Chondrocyte (in vitro differentiated cells): ENCODE results near the gene SLIT1. TPM values are rescaled to one million over a fixed set of nuclear protein-coding genes. Genes with fewer than 3 reads are reported as not detected.

Experiments used
- DNase-seq: peaks from one replicate; pipeline ENCODE4 v3.0.0; 2021; ENCODE audit warnings: mixed read lengths, low spot score
- H3K27ac Mint-ChIP-seq: one replicate; pipeline ENCODE4 v1.8.0; 2021; ENCODE audit warnings: mild to moderate bottlenecking, moderate library complexity, mixed read lengths; ENCODE audit not compliant: unreplicated experiment
- H3K27me3 Mint-ChIP-seq: 2 replicates; pipeline ENCODE4 v1.8.0; 2021; ENCODE audit warnings: low read depth, mixed read lengths
- H3K36me3 Mint-ChIP-seq: 2 replicates; pipeline ENCODE4 v1.8.0; 2021; ENCODE audit warnings: low read depth, mixed read lengths
- H3K4me1 Mint-ChIP-seq: 2 replicates; pipeline ENCODE4 v1.8.0; 2021; ENCODE audit warnings: low read depth, mild to moderate bottlenecking, mixed read lengths
- H3K4me3 Mint-ChIP-seq: one replicate; pipeline ENCODE4 v1.8.0; 2021; ENCODE audit warnings: mild to moderate bottlenecking, moderate library complexity, mixed read lengths; ENCODE audit not compliant: unreplicated experiment
- H3K9me3 Mint-ChIP-seq: 2 replicates; pipeline ENCODE4 v1.8.0; 2021; ENCODE audit warnings: low read depth, mixed read lengths
- total RNA-seq: library from RNA; stranded (reverse); gene quantifications from 3 replicates; pipeline ENCODE4 v1.2.1, GENCODE V29; 2021
- TF ChIP-seq, protein P1 (sequence below): fragments of 200-600 bp; sonication (generic); IDR thresholded peaks from 2 replicates; pipeline ENCODE4 v1.5.0; 2021; ENCODE audit warnings: antibody characterized with exemption, mild to moderate bottlenecking, moderate library complexity

Gene SLIT1
- total RNA-seq, 1 donor from 2014 or later, result not detected

DNA sequence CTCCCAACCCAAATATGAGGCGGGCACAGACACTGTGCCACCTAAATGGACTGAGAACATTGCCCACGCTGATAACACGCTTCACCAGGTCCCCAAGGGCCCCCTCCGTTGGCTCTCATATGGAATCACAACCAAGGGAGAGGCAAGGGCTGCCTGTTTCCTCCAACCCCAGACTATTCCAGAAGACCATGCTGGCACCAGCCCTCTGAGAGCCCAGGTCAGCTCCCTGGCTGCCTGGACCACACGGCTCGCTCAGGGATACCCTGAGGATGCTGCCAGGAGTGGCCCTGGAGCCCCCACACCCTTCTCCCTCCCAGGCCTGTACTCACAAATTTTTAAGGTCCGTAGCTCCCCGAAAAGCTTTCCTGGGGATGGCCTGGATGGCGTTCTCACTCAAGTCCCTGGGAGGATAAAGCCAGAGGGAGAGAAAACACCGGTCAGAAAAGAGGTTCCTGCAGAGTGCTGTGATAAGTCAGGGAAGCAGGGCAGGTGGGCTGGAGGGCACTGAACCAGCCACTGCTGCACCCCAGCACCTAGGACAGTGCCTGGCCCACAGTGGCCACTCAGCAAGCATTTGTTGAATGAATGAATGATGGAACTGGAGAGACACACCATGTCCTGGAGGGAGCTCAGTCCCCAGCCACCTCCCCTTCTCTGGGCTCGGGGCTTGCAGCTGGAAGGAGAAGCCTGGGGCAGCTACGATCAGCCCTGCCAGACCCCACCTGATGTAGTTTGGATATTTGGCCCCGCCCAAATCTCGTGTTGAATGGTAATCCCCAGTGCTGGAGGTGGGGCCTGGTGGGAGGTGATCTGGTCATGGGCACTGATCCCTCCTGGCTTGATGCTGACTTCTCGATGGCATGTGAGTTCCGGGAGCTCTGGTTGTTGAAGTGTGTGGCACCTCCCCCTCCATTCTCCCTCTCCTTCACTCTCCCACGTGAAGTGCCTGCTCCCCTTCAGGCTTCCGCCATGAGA lies 119.8 kb downstream of the SLIT1 start:
- H3K27ac Mint-ChIP-seq, result no peak overlapping the region
- H3K36me3 Mint-ChIP-seq, result no peaks in the 10 kb centered on the region
- no peaks in the 10 kb centered on the region for H3K4me1 Mint-ChIP-seq
- no peak overlapping the region for H3K4me3 Mint-ChIP-seq
- no peak for DNase-seq
- TF ChIP-seq, protein P1, sequence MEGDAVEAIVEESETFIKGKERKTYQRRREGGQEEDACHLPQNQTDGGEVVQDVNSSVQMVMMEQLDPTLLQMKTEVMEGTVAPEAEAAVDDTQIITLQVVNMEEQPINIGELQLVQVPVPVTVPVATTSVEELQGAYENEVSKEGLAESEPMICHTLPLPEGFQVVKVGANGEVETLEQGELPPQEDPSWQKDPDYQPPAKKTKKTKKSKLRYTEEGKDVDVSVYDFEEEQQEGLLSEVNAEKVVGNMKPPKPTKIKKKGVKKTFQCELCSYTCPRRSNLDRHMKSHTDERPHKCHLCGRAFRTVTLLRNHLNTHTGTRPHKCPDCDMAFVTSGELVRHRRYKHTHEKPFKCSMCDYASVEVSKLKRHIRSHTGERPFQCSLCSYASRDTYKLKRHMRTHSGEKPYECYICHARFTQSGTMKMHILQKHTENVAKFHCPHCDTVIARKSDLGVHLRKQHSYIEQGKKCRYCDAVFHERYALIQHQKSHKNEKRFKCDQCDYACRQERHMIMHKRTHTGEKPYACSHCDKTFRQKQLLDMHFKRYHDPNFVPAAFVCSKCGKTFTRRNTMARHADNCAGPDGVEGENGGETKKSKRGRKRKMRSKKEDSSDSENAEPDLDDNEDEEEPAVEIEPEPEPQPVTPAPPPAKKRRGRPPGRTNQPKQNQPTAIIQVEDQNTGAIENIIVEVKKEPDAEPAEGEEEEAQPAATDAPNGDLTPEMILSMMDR, result no peak
- peaks cover 7% of the 10 kb centered on the region for H3K9me3 Mint-ChIP-seq
- H3K27me3 Mint-ChIP-seq, result peaks cover 47% of the 10 kb centered on the region

DNA sequence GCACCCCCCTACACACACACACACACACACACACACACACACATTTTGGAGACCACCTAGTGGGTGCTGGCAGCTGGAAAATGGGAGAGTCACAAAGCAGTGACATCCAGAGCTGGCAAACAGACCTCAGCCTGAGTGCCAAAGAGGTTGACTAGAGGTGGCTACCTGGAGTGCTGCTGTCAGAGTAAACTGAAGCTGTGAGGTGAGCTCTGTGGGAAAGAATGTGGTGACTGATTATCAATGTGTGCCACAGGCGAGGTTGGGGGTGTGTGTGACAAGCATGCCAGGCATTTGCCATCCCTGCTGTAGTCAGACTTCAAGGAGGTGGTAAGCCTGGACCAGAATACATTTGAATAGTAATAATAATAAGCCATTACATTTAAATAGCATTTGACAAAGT lies 120.6 kb downstream of the SLIT1 start:
- Mint-ChIP-seq H3K27me3 (peaks cover 41% of the 10 kb centered on the region), H3K27ac (no peak overlapping the region), H3K4me1 (no peaks in the 10 kb centered on the region), H3K36me3 (no peaks in the 10 kb centered on the region), H3K9me3 (peaks cover 7% of the 10 kb centered on the region), H3K4me3 (no peak overlapping the region)
- TF ChIP-seq, protein P1, result no peak
- no peak for DNase-seq

DNA sequence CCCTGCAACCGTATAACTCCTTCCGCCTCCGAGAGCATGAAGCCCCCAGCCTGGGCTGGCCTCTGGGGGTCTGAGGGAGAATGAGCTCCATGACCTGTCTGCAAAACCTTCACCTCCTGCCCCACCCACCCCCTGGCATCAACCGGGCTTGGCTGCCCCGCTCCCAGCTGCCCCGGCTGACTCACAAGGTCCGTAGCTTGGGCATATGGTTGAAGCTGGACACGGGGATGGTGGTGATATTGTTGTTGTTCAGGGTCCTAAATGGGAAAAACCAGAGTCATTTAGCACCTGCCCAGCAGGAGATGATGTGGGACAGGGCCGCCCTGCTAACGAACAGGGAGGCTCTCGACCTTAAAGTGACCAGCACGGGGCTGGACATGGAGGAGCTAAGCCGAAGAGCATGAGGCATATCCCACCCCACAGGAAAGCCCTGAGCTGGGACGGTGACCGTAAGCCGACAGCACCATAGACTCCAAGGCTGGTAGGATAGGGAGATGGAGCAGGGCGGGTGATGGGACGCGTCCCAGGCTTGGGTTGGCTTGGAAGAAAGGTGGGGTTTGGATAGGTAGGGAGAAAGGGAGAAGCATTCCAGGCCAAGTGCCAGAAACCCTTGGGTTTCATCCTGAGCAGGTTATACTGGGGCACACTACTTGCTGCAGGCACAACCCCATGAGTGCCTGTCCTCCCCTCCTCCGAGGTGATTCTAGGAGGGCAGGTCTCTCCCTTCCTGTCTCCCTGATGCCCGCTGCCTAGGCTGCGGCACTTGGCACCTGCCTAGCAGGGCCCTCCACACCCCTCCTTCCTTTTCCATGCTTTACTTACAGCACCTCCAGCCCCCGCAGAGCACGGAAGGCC lies 121.5 kb downstream of the SLIT1 start:
- Mint-ChIP-seq H3K4me1 (no peaks in the 10 kb centered on the region), H3K27me3 (peaks cover 33% of the 10 kb centered on the region), H3K4me3 (no peak overlapping the region), H3K36me3 (no peaks in the 10 kb centered on the region), H3K9me3 (peaks cover under 1% of the 10 kb centered on the region), H3K27ac (no peak overlapping the region)
- DNase-seq, result no peak
- TF ChIP-seq, protein P1, result no peak

DNA sequence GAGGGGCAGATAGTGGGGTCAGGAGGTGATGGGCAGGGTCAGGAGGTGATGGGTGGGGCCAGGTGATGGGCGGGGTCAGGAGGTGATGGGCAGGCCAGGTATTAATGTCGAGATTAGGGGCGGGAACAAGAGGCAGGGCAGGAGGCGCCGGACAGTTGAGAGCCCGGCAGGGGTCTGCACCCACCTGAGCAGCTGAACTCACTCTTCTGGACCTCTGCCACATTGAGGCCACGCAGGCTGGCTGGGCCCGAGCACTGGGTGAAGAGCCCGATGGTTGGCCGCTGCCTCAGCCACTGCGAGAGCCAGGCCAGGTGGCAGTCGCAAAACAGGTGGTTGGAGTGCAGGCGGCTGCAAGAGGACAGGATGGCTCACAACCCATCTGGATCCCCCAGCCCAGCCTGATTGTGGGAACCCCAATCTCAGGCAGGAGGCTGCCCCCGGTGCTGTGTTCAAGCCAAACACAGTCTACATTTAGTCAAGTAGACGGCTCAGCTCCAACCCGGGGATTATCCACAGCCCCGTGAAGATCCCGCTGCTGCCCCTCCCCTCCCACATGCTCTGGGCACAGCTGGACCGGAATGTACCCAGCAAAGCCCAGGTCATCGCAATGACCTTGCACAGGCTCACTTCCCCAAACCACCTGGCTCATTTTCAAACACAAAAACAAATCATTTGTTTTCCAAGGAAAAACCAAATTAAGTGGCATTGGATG lies 122.3 kb downstream of the SLIT1 start:
- H3K27ac Mint-ChIP-seq, result no peak overlapping the region
- H3K36me3 Mint-ChIP-seq, result no peaks in the 10 kb centered on the region
- no peak overlapping the region for H3K4me3 Mint-ChIP-seq
- peaks cover 26% of the 10 kb centered on the region for H3K27me3 Mint-ChIP-seq
- TF ChIP-seq, protein P1, result no peak
- DNase-seq, result peak; percentile 87
- H3K4me1 Mint-ChIP-seq, result no peaks in the 10 kb centered on the region
- H3K9me3 Mint-ChIP-seq, result no peaks in the 10 kb centered on the region
